T47D (cell line): ENCODE data around the gene HAS3.
"Not testable (repeated sequence)": the region's sequence is repeated elsewhere in the genome, so short reads cannot be mapped to it uniquely, and the experiment has no call there.

ENCODE experiments used
- DNase-seq, 2 experiments: peaks; one replicate each; pipeline versions ENCODE4 v3.0.0 to v3.0.0-alpha.2; 2011 to 2012; ENCODE audit warnings: low read depth in 1 of 2, low spot score in 1 of 2
- JUND ChIP-seq: IDR thresholded peaks from 2 replicates; pipeline ENCODE4 v1.6.1; 2012; ENCODE audit warnings: low read depth
- in situ Hi-C: cut with HindIII; loops from 2 replicates; pipeline ENCODE4 v1.10.0; 2016; ENCODE audit warnings: low sequenced_read_pairs, low pct_unique_long_range_greater_than_20kb

HAS3 gene, protein sequence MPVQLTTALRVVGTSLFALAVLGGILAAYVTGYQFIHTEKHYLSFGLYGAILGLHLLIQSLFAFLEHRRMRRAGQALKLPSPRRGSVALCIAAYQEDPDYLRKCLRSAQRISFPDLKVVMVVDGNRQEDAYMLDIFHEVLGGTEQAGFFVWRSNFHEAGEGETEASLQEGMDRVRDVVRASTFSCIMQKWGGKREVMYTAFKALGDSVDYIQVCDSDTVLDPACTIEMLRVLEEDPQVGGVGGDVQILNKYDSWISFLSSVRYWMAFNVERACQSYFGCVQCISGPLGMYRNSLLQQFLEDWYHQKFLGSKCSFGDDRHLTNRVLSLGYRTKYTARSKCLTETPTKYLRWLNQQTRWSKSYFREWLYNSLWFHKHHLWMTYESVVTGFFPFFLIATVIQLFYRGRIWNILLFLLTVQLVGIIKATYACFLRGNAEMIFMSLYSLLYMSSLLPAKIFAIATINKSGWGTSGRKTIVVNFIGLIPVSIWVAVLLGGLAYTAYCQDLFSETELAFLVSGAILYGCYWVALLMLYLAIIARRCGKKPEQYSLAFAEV

DNA sequence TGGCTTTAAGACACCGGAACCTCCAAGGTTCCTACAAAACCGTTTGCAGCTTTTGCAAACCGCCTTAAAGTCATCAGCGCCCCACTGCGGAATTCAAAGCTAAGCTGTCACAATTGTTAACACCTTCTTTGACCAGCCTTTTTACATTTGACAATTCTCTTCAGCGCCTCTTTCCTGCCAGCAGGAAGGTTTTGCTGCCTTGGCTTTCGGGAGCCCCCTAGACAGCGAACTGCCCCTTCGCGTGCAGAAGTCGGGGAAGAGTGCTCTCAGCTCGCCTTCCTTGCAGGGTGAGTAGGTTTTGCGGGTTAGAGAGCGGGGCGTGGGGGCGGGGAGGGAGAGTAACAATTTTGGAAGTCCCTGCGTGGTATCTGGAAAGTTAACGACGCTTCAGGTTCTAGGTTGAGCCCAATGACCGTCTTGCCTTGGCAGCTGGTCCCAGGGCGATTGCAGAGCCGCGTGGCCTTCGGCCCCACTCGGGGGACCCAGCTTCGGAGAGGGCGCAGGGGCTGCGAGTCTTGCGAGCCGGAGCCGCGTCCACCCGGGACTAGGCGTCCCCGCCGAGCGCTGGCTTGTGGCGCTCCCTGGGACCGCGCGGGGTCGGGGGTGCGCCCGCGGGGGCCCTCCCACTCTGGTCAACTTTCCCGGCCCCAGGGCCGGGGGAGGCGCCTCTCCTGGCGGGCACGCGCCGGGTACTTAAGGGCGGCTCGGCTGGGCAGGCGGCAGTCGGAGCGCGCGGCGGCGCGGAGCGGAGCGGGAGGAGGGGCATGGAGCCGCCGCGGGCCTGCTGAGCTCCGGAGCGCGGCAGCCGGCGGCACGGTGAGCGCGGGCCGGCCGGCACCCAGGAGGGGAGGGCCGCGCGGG lies at the start of gene HAS3:
Gene HAS3, plus strand, starts transcription at position 153 of the 861 bp plus-strand sequence. CDS start 3,743 bp downstream, outside the sequence.
- DNase-seq: peak; percentile 83 to 86
- in situ Hi-C loops: no loop called here
- no peak for TF ChIP-seq JUND

DNA sequence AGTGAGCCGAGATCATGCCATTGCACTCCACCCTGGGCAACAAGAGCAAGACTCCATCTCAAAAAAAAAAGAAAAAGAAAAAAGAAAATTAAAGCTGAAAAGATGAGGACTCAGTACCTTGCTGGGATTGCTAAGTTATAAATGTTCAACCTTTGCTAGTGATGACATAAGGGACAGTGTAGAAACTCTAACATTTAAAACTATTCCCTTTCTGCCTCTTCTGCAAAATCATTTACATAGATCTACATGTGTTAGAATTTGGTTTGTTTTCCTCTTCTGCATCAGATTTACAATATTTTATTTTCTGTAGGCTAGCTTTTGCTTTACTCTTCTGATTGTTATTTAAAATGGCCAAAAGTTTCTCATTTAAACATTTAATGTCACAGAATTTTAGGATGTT lies 49.5 kb upstream of the HAS3 start:
- no peak for DNase-seq
- TF ChIP-seq JUND: no peak
- in situ Hi-C loops: no loop called here

DNA sequence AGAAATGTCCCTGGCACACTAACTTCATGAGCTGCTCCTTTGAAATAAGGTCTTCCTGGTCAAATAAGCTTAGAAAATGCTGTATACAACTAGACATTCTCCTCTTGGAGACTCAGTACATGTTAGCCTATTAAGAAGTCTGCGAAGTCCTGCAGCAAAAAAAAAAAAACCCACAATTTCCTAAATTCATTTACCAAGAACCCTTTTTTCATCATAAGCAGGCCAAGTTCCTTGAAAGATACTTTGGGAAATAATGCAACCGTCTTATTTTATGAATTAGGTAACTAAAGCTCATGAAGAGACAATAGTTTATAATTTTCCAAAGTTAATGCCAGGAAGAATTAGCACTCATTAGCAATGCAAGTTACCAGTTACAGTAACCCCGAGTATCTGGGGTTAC lies 49.0 kb upstream of the HAS3 start:
- in situ Hi-C loops: no loop called here
- TF ChIP-seq JUND: no peak
- DNase-seq: no peak

DNA sequence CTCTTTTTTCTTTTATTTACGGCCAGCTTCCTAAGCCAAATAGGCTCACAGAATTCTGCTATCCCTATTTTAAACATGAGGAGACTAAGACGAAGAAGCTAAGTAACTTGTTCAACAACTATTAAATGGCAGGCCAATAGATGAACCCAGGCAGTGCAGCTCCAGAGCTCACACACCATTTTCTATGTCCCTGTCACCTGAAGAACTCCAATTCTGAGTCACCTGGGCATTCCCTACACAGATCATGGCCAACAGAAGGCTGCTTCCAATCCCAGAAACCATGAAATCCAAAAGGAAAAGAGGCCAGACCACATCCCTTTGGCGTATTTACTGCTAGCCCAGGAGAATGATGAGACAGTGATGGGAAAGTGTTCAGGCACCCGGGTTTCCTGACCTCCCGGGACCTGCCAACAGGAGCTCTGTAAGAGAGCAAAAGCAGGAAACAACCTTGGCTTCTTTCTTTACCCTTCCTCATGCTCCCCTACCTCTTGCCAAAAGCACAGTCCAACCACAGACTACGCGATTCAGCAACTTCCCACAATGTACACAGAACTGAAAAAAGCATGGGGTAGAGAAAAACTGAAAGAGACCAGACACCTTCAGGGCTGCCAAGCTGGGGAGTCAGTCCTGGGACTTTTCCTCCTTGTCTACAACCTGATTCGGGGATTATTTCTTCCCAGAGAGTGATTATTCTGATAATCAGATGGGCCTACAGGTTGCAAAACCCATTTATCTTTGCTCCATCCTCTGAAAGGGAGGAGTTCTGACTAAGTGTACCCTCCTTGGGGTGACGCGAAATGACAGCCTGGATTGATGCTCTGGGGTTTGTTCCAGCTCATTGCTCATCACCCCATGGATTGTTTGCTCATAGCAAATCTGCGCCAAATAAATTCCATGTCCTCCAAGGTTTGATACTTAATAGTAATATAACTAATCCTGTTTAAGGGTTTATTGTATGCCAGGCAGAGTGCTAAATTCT lies 47.8 kb upstream of the HAS3 start:
- no peak for TF ChIP-seq JUND
- peak in 1 of 2 experiments; percentile 47 for DNase-seq
- in situ Hi-C loops: no loop called here

DNA sequence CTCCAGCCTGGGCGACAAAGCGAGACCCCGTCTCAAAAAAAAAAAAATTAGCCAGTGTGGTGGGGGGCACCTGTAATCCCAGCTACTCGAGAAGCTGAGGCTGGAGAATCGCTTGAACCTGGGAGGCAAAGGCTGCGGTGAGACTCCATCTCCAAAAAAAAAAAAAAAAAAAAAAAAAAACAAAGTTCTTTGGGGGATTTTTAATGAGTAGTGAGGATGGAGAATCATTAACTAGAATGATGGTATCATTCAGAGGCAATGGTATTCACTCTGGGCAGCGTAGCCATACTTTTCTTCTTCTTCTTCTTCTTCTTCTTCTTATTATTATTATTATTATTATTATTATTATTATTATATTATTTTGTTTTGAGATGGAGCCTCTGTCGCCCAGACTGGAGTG lies 42.0 kb upstream of the HAS3 start:
- DNase-seq, in situ Hi-C loops: not testable (repeated sequence)

DNA sequence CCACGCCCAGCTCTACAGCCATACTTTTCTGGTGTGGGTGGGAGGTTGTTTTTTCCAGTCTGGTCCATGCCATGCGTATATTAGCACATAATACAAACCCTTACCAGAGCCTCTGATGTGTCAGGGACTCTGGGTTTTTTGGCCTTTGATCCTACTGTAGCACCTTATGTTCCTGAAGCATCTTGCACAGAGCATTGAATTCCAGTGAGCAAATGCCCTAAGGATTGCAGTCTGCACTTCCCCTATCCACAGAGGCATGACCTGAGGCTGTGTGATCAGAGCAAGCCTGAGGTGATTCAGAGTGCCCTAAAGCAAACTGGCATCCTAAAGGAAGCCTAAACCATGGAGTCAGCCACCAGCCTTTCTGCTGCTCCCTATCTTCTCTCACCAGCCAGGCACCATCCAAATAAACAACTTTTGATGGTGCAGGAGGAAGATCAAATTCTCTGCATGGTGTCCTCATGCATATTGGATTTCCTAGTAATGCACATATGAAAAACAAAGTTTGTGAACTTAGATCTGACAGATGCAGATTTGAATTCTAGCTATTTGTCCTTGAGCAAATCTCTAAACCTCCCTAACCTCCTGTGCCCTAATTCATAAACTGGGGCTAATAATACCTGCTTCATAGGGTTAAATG lies 41.2 kb upstream of the HAS3 start:
- DNase-seq: no peak
- in situ Hi-C loops: no loop called here
- TF ChIP-seq JUND: no peak

DNA sequence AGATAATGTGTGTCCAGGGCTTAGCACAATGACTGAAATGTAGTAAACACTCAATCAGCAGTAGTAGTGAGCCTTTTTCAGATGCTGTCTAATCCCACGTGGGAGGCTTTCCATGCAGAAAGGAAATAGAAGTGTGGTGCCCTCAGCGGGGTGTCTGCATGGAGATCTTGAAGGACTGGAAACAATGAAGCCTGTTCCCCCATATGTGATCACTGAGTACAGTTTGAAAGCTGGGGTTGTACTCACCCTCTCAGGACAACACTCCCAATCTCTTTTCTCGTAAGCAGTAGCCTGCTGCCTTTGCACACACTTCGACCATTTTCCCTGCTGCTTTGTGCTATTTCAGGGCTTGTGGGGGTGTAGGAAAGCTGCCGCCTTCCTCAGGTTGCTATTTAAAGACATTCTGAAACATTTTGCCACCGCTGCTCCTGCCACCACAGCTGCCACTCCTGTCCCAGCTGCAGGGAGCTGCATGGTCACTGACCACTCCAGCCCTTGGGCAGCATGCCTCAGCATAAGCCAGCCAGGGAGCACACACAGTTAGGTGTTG lies 40.6 kb upstream of the HAS3 start:
- TF ChIP-seq JUND: no peak
- in situ Hi-C loops: no loop called here
- no peak for DNase-seq

DNA sequence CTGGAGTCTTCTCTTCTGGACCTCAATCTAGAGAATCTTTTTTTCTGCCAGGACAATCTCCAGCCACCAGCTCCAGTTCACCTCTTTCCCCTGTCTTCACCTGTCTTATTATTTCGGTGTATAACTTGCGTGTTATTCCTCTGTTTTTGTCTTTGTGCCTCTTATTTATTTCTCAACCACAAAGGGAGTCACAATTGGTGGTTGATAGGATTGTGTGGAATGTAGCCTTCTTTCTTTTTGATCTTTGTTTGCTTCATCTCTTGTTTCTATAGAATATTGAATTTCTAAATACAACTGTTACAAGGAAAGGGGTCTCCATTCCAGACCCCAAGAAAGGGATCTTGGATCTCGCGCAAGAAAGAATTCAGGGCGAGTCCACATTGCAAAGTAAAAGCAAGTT lies 35.9 kb upstream of the HAS3 start:
- in situ Hi-C loops: no loop called here
- no peak for DNase-seq
- TF ChIP-seq JUND: no peak

DNA sequence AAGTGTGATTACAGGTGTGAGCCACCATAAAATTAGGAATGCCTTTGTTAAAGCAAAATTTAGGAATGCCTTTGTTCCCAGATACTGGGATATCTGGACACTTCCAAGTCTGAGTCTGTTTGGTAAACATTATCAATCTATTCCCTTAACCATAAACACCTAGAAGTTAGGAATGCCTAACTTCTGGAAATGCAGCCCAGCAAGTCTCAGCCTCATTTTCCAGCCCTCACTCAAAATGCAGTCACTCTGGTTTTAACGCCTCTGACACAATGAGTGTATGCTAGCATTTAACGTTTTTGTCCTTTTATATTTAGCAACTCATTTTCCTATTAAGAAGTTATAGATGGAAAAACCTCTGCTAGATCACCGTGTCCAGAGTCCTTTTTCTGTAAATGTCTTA lies 34.4 kb upstream of the HAS3 start:
- in situ Hi-C loops: no loop called here

DNA sequence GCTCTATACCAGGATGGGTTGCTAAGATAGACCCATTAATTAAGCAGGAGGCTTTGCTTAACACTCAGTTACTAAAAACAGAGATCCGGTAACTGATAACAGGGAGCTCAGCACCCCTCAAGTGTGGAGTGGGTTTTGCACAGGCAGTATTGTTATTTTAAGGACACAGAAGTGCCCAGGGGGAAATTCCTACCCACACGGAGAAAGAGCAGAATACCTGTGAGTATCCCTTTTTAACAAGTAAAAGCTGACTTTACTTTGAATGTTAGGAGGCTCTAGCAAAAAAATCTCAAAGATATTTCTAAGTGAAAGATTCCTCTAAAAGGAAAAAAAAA lies 32.8 kb upstream of the HAS3 start:
- in situ Hi-C loops: no loop called here
- no peak for TF ChIP-seq JUND
- no peak for DNase-seq

More for the DNA sequence above, 34.4 kb upstream of the HAS3 start:
- no peak for DNase-seq
- TF ChIP-seq JUND: no peak

DNA sequence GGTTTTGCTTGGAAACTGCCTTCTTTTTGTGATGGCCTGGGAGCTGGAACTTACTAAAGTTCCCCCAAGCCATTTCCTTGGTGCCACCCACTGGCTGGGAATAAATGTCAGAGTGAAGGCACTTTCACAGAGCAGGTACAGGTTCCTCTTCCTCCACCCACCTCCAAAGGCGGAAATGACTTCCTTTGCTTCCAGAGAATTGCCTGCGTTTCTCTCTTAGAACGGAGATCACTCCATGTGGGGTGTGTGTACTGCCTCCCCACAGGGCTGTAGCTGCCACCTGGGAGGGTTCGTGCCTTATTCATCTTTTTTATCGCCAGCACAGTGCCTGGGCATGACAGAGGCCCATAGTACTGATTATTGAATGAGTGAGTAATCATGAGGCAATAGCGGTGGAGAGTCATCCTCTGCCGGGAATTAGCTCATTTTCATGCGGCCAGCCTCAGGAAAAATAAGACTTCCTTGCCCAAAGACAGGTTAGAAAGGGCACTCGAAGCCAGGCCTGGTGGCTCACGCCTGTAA lies 32.2 kb upstream of the HAS3 start:
- in situ Hi-C loops: no loop called here
- no peak for DNase-seq
- no peak for TF ChIP-seq JUND
